ENCODE results near the gene KPNA2. TPM values are rescaled to one million over a fixed set of nuclear protein-coding genes. Genes with fewer than 3 reads are reported as not detected.

KPNA2 gene
- polyA plus RNA-seq, 1 donor: 41.0 TPM

Other genes with a start within 250 kb of the KPNA2 start
- gene BPTF, start 210.2 kb upstream of the KPNA2 start, polyA plus RNA-seq (ENCODE audit: insufficient read length): 56.3 TPM
- gene C17orf58, start 39.3 kb upstream of the KPNA2 start, polyA plus RNA-seq (ENCODE audit: insufficient read length): 17.1 TPM
- gene AMZ2, start 212.3 kb downstream of the KPNA2 start, polyA plus RNA-seq (ENCODE audit: insufficient read length): 65.3 TPM